HL-60/S4 treated with retinoic acid at 250 ng/mL for 4 days and 3 days (cell line): Measurements from ENCODE around the gene PDE3A.

Source experiments
- in situ Hi-C: fragments of 300-500 bp; cut with MboI; formaldehyde crosslinking; loops from 2 replicates; pipeline ENCODE4 v1.7.0; 2022; ENCODE audit warnings: low sequenced_read_pairs

PDE3A gene

DNA sequence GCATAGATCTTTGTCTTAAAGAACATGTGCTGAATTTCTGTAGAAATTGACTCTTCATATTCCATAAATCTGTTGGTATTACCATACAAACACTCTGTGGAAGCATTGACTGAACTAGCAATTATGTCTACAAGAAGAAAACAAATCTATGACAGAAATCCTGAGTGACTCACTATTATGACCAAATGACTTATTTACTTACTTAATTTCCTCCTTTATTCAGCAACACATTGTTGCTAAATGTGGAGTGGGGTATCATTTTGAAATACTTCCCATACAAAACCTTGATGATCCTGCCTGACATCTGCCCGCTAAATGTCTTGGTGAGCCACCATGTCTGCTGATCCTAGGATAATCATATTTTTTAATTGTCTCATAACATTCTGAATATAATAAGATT lies 227.7 kb downstream of the PDE3A start:
- in situ Hi-C loops: no loop called here

DNA sequence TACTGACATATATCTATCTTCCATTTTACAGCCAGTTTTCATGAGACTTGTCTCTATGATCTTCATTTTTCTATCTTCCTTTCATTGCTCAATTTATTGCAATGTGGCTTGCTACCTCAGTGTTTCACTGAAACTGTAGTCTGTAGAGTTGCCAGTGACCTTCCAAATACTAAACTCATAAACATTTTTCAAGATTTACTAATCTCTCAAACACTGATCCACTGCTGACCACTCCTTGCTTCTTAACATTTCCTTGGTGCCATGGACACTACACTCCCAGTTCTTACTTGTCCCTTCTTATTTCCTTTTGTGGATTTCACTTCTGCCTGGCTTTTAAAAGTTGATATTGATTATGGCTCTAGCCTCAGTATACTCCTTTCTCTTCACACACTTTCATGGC lies 231.4 kb downstream of the PDE3A start:
- in situ Hi-C loops: loop anchor here (25.0 kb wide), 1 partner anchor 862 kb away; no protein-coding TSS in a partner anchor

DNA sequence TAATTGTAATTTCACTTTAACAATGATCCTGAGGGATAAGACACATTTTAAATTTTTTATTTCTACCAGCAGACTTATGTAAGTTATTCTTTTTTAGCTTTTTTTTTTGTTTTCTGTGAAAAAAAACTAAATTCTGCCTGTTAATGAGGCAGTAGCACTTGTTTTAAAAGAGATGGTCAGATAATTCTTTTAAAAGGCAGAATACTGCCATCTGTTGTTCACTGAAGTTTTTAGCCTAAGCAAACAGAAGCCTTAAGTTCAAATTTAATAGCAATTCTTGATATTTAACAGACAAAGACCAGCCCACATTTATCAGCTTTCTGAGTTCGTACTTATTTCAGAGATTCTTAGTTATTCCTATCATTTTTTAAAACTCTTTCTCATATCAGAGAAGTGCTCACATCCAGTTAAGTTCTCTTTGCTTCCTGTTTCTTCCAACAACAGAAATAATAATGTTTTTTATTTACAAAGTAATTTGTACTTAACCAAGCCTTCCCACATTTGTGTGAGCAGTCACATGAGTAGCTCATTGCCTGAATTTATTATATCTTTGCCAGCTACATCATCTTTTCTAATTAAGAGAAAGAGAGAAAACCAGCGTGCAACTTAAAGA lies 233.4 kb downstream of the PDE3A start:
- in situ Hi-C loops: loop anchor here (25.0 kb wide), 1 partner anchor 864 kb away; no protein-coding TSS in a partner anchor

- in situ Hi-C loops: loop anchor here (25.0 kb wide), 1 partner anchor 866 kb away; no protein-coding TSS in a partner anchor
These were observed 234.5 kb downstream of the PDE3A start for GRCh38 chr12:20602641-20603391.

GRCh38 chr12:20604408-20605067 lies 236.2 kb downstream of the PDE3A start:
- in situ Hi-C loops: loop anchor here (25.0 kb wide), 1 partner anchor 867 kb away; no protein-coding TSS in a partner anchor

- in situ Hi-C loops: loop anchor here (25.0 kb wide), 1 partner anchor 878 kb away; no protein-coding TSS in a partner anchor
These were observed 246.7 kb downstream of the PDE3A start for GRCh38 chr12:20615020-20615419.

GRCh38 chr12:20616093-20616492 lies 247.8 kb downstream of the PDE3A start:
- in situ Hi-C loops: loop anchor here (25.0 kb wide), 1 partner anchor 879 kb away; no protein-coding TSS in a partner anchor

- in situ Hi-C loops: loop anchor here (25.0 kb wide), 1 partner anchor 883 kb away; no protein-coding TSS in a partner anchor
These were observed 251.9 kb downstream of the PDE3A start for GRCh38 chr12:20620261-20620660.

GRCh38 chr12:20624718-20625117 lies 256.4 kb downstream of the PDE3A start:
- in situ Hi-C loops: loop anchor here (25.0 kb wide), 1 partner anchor 887 kb away; no protein-coding TSS in a partner anchor

DNA sequence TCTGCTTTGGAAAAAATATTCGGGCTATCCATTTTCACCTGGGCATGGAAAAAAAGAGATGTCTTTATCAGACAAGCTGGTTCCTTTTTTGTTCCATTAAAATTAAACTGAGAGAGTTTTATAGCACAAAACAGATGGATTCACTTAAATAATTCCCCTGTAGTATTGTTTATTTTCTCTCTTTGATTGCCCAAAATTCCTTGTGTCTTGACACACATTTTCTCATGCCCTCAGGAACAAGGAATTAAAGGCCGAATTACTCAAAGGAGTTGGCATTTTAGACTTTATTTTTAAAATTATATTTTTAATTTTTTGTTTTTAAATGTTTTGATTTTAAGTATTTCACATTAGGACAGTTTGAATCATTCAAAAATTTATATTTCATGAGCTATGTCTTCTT lies 257.2 kb downstream of the PDE3A start:
- in situ Hi-C loops: no loop called here

GRCh38 chr12:20627001-20627588 lies 258.8 kb downstream of the PDE3A start:
- in situ Hi-C loops: no loop called here

GRCh38 chr12:20628226-20628787 lies 260.0 kb downstream of the PDE3A start:
- in situ Hi-C loops: no loop called here

DNA sequence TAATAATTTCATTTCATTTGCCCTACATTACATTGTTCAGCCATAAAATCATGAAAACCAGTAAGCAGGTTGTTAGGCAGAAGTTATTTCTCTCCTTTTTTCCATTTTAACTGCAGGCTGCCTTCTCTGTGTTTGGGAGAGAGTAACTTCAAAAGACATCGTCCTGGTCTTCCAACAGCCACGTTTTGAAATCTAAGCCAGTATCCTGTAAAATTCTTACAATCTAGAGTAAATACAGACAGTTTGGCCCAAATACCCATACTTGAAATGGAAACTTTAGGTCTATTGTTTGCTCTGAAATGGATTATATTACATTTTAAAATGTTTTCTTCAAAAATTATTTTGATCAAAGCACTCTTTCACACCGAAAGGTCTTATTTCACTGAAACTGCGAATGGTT lies 260.7 kb downstream of the PDE3A start:
- in situ Hi-C loops: no loop called here

DNA sequence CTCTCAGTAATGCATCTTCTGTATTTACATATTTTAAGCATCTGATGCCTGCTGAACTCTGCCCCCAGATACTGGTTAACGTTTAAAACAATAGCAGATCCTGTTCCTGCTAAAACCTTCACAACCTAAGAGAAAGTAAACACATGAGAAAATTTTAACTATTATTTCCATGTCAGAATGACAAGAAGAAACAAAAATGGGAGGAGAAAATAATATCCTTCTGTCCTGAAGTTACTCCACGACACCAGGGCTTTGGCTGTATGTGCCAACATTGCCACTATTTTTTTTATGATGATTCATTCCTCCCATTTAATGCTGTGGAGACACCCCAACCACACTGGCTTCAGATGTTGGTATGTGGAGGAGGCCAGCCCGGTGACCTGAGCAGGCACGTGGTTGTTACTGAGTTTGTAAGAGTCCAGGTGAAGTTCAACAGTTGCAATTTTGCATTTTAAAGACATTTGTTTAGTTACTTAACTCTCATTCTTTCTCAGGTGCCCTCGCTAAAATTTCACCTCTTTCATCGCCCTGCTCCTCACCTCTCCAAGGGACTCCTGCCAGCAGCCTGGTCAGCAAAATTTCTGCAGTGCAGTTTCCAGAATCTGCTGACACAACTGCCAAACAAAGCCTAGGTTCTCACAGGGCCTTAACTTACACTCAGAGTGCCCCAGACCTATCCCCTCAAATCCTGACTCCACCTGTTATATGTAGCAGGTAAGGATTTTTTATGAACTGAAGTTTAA lies 261.2 kb downstream of the PDE3A start:
- in situ Hi-C loops: no loop called here

DNA sequence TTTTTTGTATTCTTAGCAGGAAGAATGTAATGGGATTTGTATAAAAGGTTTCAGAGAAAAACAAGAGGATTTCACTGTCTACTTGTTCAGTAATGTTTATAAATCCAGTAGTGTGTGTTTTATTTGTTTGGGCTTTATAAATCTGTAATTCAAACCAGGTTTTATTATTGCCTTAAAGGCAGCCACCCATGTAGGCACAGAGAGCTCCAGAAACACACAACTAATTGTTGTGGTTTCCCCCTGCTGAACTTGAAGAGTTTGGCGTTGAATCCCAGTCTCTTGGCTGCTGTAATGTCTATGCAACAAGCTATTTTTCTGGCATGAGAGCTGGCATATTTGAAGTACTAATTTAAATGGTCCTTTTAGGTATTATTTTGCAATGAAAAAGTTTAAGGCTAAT lies 263.4 kb downstream of the PDE3A start:
- in situ Hi-C loops: no loop called here

DNA sequence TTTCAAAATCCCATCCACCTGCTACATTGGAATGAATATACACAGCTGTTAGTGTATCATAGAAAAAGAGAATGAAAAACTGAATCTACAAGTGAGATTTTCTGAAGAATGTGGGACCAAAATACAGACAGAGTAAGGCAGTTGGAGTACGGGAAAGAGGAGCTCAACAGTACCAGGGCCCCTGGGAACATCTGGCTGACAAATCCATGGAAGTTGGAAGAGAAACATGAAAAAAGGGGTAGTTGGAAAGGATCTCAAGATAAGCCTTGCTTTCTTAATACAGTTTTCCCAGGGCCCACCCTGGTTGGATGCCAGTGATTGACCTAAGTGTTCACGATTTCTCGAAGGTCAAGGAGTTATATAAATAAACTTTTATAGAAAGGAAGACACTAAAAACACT lies 272.8 kb downstream of the PDE3A start:
- in situ Hi-C loops: no loop called here

DNA sequence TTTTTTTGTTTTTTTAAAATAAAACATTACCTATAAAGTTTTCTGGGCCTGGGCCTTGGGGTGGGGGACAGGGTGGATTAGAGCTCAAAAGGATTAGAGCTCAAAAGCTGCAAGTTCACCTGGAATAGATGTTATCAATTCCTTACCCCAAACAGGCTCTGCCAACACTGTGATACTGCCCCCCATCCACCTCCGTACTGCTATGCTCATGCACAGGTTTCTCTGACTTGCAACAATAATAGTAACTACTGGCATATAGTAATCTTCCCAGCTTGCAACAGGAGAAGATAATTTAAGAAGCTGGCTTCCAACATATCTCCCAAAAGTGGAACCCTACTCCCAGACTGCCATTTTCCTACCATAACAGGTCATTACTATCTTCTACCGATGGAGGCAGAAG lies 275.5 kb downstream of the PDE3A start:
- in situ Hi-C loops: no loop called here

DNA sequence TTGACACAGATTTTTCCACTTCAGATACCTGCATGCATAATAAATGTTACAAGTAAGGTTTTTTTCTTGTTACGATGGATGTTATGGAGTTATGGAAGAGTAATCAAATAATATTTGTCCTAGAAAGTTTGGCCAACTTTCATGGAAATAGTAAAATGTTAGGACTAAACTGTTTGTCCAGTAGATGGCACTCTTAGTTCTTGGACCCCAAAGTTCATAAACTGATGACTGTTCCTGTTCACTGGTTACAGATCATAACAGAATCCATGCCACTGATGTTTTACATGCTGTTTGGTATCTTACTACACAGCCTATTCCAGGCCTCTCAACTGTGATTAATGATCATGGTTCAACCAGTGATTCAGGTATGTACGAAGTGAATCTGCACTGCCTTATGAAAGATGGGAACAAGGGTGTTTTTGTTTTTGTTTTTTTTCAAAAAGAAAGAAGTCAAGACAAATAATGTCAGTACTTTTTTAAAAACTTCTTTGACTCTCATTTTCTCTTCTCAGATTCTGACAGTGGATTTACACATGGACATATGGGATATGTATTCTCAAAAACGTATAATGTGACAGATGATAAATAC lies 278.0 kb downstream of the PDE3A start:
- in situ Hi-C loops: no loop called here

GRCh38 chr12:20653871-20654270 lies 285.5 kb downstream of the PDE3A start:
- in situ Hi-C loops: no loop called here

- in situ Hi-C loops: no loop called here
These were observed 288.3 kb downstream of the PDE3A start for GRCh38 chr12:20656600-20656999.
